Adrenal gland (tissue), 5 donors: Measurements from ENCODE around the gene LTBP2.

ENCODE experiments used
- POLR2A ChIP-seq, 2 donors: fragments of 450-650 bp; IDR thresholded peaks; one replicate each; pipeline ENCODE4 v1.6.1; 2017; ENCODE audit warnings: antibody characterized with exemption in 2 of 2, mild to moderate bottlenecking in 2 of 2, moderate library complexity in 1 of 2
- TF ChIP-seq, protein P1 (sequence below), 6 experiments: fragments of 450-650 bp in 4 of 6; fragments of 200-600 bp in 2 of 6; sonication (generic) in 1 of 6; IDR thresholded peaks; 1 replicate in 5 of 6; 2 replicates in 1 of 6; pipeline versions ENCODE4 v1.5.1 to v1.8.0; 2016 to 2021; ENCODE audit warnings: antibody characterized with exemption in 6 of 6, mild to moderate bottlenecking in 2 of 6, moderate library complexity in 1 of 6
- donor health status: DM: no; HTN: no; CAD: no.

DNA sequence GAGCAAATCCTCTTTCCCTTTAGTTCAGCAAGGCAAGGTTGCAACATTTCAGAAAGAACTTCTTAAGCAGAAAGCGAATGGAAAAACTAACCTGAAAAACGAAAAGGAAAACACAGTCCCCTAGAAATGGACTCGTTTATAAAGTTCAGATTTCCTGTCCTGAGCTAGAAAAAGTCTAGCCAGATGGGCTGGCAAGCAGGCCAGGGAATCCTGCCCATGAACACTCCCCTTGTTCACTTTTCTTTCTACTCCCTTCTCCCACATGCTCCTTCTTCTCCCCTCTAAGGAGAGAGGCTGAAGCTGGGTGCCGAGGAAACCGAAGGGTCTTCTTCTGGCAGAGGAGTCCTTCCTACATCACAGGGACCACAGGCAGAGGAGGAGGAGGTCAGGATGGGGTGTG lies 27.1 kb downstream of the LTBP2 start:
- TF ChIP-seq, protein P1, sequence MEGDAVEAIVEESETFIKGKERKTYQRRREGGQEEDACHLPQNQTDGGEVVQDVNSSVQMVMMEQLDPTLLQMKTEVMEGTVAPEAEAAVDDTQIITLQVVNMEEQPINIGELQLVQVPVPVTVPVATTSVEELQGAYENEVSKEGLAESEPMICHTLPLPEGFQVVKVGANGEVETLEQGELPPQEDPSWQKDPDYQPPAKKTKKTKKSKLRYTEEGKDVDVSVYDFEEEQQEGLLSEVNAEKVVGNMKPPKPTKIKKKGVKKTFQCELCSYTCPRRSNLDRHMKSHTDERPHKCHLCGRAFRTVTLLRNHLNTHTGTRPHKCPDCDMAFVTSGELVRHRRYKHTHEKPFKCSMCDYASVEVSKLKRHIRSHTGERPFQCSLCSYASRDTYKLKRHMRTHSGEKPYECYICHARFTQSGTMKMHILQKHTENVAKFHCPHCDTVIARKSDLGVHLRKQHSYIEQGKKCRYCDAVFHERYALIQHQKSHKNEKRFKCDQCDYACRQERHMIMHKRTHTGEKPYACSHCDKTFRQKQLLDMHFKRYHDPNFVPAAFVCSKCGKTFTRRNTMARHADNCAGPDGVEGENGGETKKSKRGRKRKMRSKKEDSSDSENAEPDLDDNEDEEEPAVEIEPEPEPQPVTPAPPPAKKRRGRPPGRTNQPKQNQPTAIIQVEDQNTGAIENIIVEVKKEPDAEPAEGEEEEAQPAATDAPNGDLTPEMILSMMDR (IDR thresholded peaks at IDR 0.05) = no peak
- no peak for TF ChIP-seq POLR2A (IDR thresholded peaks at IDR 0.05)
